Activated CD4-positive, alpha-beta T cell treated with anti-CD3 and anti-CD28 coated beads for 36 hours (primary cell): Measurements from ENCODE around the gene RASA3. TPM values are rescaled to one million over a fixed set of nuclear protein-coding genes. Genes with fewer than 3 reads are reported as not detected.

Source experiments
- ATAC-seq: fragments of 200-7000 bp; cut with Tn5 transposase; one replicate; pipeline ENCODE4 v1.10.0; 2021; ENCODE audit warnings: mild to moderate bottlenecking, moderate library complexity
- CTCF ChIA-PET: fragments of 350-600 bp; sonication (Branson Sonifier 250); formaldehyde crosslinking; loops from one replicate; lab custom pipeline; 2021; ENCODE audit warnings: antibody characterized with exemption; lab: Charles Lee
- POLR2A ChIA-PET: fragments of 350-600 bp; sonication (Branson Sonifier 250); formaldehyde crosslinking; loops from one replicate; lab custom pipeline; 2021; ENCODE audit warnings: antibody characterized with exemption, inconsistent platforms; lab: Charles Lee
- DNase-seq: peaks from one replicate; pipeline ENCODE4 v3.0.0-alpha.2; 2020
- H3K27ac Mint-ChIP-seq: one replicate; pipeline ENCODE4 v1.8.0; 2021; ENCODE audit warnings: mixed read lengths
- H3K27me3 Mint-ChIP-seq: one replicate; pipeline ENCODE4 v1.8.0; 2021; ENCODE audit warnings: mixed read lengths
- H3K36me3 Mint-ChIP-seq: one replicate; pipeline ENCODE4 v1.8.0; 2021; ENCODE audit warnings: low read depth, mixed read lengths
- H3K4me1 Mint-ChIP-seq: one replicate; pipeline ENCODE4 v1.8.0; 2021; ENCODE audit warnings: mixed read lengths
- H3K4me3 Mint-ChIP-seq: one replicate; pipeline ENCODE4 v1.8.0; 2021; ENCODE audit warnings: mild to moderate bottlenecking, moderate library complexity, mixed read lengths
- H3K9me3 Mint-ChIP-seq: one replicate; pipeline ENCODE4 v1.8.0; 2021; ENCODE audit warnings: low read depth, mixed read lengths
- intact Hi-C, 2 experiments: fragments of 100-400 bp; cut with DNase I in 1 of 2; cut with micrococcal nuclease in 1 of 2; formaldehyde crosslinking; loops; one replicate each; pipeline versions ENCODE4 v1.14.2 to v1.15.1; 2022 to 2024; cut with DNase I, micrococcal nuclease
- total RNA-seq, 2 experiments: library from RNA; stranded (reverse); gene quantifications; one replicate each; pipeline ENCODE4 v1.2.3, GENCODE V29; 2021

RASA3 gene
- total RNA-seq, 2 experiments from 2014 or later: 33.0 to 34.7 TPM

- H3K27ac Mint-ChIP-seq: peak overlapping the region; percentile 91
These were observed 6.8 kb downstream of the RASA3 start for GRCh38 chr13:114125589-114125988.

GRCh38 chr13:114124921-114125320, 7.5 kb downstream of the RASA3 start:
- ChIA-PET CTCF (no interaction called here), POLR2A (no interaction called here)
- peaks cover 85% of the 10 kb centered on the region for H3K4me1 Mint-ChIP-seq
- intact Hi-C loops: loop anchor here (1.0 to 5.0 kb wide), 3 partner anchors 14 to 1438 kb away; no protein-coding TSS in a partner anchor
- H3K27me3 Mint-ChIP-seq: no peaks in the 10 kb centered on the region
- peak overlapping the region; percentile 91 for H3K27ac Mint-ChIP-seq
- H3K9me3 Mint-ChIP-seq: peaks cover 7% of the 10 kb centered on the region
- DNase-seq: peak; percentile 90
- peak overlapping the region; percentile 21 for H3K4me3 Mint-ChIP-seq
- ATAC-seq: peak; percentile 58
- H3K36me3 Mint-ChIP-seq: peaks cover 29% of the 10 kb centered on the region

More at GRCh38 chr13:114125589-114125988, 6.8 kb downstream of the RASA3 start:
- peaks cover 7% of the 10 kb centered on the region for H3K9me3 Mint-ChIP-seq
- intact Hi-C loops: loop anchor here (1.0 to 5.0 kb wide), 3 partner anchors 15 to 1438 kb away; no protein-coding TSS in a partner anchor
- peaks cover 27% of the 10 kb centered on the region for H3K36me3 Mint-ChIP-seq
- POLR2A ChIA-PET: no interaction called here
- H3K4me1 Mint-ChIP-seq: peaks cover 86% of the 10 kb centered on the region
- H3K27me3 Mint-ChIP-seq: no peaks in the 10 kb centered on the region
- ATAC-seq (no peak), DNase-seq (no peak)
- H3K4me3 Mint-ChIP-seq: no peak overlapping the region
- CTCF ChIA-PET: interaction anchor here (1.2 to 1.4 kb wide), 2 partner anchors 12 to 101 kb away, joined by 4 to 5 read pairs; no protein-coding TSS in a partner anchor

DNA sequence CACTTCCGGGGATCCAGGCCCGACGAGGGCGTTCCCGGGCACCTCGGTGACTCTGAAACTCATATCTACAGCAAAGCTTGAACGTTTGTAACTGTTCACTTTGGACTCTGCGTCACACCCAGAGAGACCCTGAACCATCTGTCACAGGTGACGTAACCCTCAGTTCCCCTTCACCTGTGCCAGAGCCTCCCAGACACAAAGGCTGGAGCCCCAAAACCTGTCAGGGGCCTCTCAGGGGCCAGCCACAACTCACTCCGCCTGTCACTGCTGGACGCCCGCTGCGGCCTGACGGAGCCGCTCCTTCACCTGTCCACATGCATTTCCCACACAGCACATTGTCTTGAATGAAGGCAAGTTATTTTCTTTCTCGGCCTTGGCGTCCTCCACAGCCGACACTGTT, 8.0 kb downstream of the RASA3 start:
- ATAC-seq: no peak
- Mint-ChIP-seq H3K4me1 (peaks cover 81% of the 10 kb centered on the region), H3K9me3 (peaks cover 7% of the 10 kb centered on the region), H3K4me3 (peak overlapping the region; percentile 21), H3K27ac (peak overlapping the region; percentile 91), H3K36me3 (peaks cover 29% of the 10 kb centered on the region), H3K27me3 (no peaks in the 10 kb centered on the region)
- ChIA-PET CTCF (no interaction called here), POLR2A (no interaction called here)
- no peak for DNase-seq
- intact Hi-C loops: loop anchor here in 1 of 2 experiments (2.0 kb wide), 1 partner anchor 14 kb away; no protein-coding TSS in a partner anchor

DNA sequence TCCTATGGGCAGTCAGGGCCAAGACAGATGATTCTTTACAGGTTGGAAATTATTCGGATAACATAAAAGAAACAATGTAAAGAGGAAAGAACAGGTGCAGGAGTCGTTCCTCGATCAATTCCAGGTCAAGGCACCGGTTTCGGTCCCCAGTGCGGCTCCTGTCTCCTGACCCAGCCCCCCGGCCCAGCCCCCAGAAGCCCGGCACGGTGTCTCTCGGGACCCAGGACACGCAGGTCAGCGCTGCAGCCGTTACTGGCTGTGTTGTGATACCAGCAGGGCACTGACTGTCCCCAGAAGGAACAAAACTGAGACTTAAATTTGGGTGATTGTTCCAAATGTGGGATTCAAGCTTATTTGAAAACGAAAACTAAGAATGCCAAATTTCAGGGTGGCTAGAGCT, 8.5 kb downstream of the RASA3 start:
- Mint-ChIP-seq H3K4me3 (no peak overlapping the region), H3K27me3 (no peaks in the 10 kb centered on the region), H3K9me3 (peaks cover 7% of the 10 kb centered on the region), H3K27ac (no peak overlapping the region), H3K4me1 (peaks cover 82% of the 10 kb centered on the region), H3K36me3 (peaks cover 29% of the 10 kb centered on the region)
- DNase-seq (no peak), ATAC-seq (no peak)
- ChIA-PET POLR2A (no interaction called here), CTCF (no interaction called here)
- intact Hi-C loops: loop anchor here in 1 of 2 experiments (2.0 kb wide), 1 partner anchor 13 kb away; no protein-coding TSS in a partner anchor

GRCh38 chr13:114123448-114123847, 9.0 kb downstream of the RASA3 start:
- no peaks in the 10 kb centered on the region for H3K27me3 Mint-ChIP-seq
- peaks cover 28% of the 10 kb centered on the region for H3K36me3 Mint-ChIP-seq
- H3K27ac Mint-ChIP-seq: peak overlapping the region; percentile 74
- intact Hi-C loops: no loop called here
- peaks cover 7% of the 10 kb centered on the region for H3K9me3 Mint-ChIP-seq
- ChIA-PET POLR2A (interaction anchor here (0.6 kb wide), 1 partner anchor 12 kb away, joined by 7 read pairs; no protein-coding TSS in a partner anchor), CTCF (interaction anchor here (0.7 kb wide), 1 partner anchor 310 kb away, joined by 3 read pairs; no protein-coding TSS in a partner anchor)
- H3K4me1 Mint-ChIP-seq: peaks cover 84% of the 10 kb centered on the region
- no peak for ATAC-seq
- no peak for DNase-seq
- H3K4me3 Mint-ChIP-seq: no peak overlapping the region

- Mint-ChIP-seq H3K4me1 (peaks cover 84% of the 10 kb centered on the region), H3K27ac (peak overlapping the region; percentile 74), H3K36me3 (peaks cover 29% of the 10 kb centered on the region), H3K9me3 (peaks cover 7% of the 10 kb centered on the region), H3K4me3 (no peak overlapping the region), H3K27me3 (no peaks in the 10 kb centered on the region)
- CTCF ChIA-PET: interaction anchor here (0.7 kb wide), 1 partner anchor 309 kb away, joined by 3 read pairs; no protein-coding TSS in a partner anchor
- POLR2A ChIA-PET: interaction anchor here (0.6 kb wide), 1 partner anchor 12 kb away, joined by 7 read pairs; no protein-coding TSS in a partner anchor
- ATAC-seq (no peak), DNase-seq (no peak)
- intact Hi-C loops: no loop called here
These were observed 9.7 kb downstream of the RASA3 start for GRCh38 chr13:114122591-114123211.

DNA sequence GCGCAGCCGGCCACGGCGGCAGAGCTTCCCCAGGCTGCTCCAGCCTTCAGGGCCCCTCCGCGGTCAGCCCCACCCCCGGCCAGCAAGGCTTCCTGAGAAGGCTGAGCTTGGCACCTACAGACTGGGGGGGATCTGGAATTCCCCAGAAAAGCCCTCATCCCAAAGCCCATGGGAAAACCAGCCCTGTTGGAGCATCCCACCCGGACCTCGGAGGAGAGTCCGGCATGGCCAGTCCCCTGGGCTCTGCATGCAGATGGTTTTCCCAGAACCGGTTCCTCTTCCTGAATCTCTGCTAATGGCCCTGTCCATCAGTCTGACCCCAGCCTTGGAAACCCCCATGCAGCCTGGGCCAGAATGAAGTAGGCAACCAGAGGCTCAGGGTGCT, 10.3 kb downstream of the RASA3 start:
- Mint-ChIP-seq H3K4me3 (no peak overlapping the region), H3K4me1 (peaks cover 84% of the 10 kb centered on the region), H3K9me3 (peaks cover 7% of the 10 kb centered on the region), H3K27me3 (no peaks in the 10 kb centered on the region), H3K36me3 (peaks cover 32% of the 10 kb centered on the region), H3K27ac (no peak overlapping the region)
- intact Hi-C loops: no loop called here
- ATAC-seq (no peak), DNase-seq (no peak)
- ChIA-PET POLR2A (no interaction called here), CTCF (no interaction called here)

DNA sequence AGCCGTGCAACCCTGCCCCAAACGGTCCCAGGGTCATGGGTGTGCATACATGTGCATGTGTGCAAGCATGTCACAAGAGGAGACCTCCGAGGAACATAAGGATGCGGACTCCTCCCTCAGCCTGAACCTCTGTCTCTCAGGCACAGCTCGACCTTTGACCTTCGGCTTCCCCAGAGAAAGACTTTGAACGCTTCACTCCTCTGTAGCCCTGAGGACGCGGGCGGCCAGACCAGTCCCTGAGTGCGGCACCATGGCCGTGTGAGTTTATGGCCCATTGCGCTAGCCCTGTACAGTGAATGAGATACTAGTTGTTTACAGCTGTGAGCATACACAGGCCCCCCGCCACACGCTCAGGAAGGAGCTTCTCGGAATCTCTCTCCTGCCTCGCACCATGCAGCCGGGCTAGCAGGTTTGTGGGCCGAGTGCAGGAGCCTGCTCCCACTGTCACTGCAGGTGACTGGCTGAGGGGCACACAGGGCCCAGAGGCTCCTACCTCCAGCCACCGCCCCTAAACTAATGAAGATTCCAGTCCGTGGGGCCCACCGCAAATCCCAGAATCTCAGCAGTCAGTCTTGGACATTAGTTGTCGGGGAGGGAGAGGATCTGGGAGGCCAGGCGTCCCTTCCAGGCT, 10.8 kb downstream of the RASA3 start:
- Mint-ChIP-seq H3K27ac (peak overlapping the region; percentile 6), H3K4me3 (no peak overlapping the region), H3K4me1 (peaks cover 81% of the 10 kb centered on the region), H3K9me3 (peaks cover 7% of the 10 kb centered on the region), H3K36me3 (peaks cover 33% of the 10 kb centered on the region), H3K27me3 (no peaks in the 10 kb centered on the region)
- no peak for DNase-seq
- ATAC-seq: no peak
- ChIA-PET CTCF (no interaction called here), POLR2A (no interaction called here)
- intact Hi-C loops: no loop called here

DNA sequence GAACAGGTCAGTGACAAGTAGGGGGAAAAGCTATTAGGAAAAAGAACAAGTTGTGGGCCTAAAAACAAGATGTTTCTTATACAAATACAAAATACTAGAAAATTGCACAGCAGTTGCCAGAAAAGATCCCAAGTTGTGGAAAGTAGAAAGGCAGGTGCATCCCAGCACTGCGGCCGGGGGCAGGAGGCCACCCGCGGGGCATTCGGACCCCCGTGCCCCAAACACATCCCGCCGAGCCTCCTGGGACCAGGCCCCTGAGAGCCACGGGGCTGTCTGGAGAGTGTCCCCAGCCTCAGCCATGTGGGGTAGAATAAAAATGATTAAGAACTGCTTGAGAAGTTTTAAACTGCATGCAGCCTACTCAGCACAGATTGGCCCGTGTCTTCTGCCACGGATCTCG, 11.4 kb downstream of the RASA3 start:
- Mint-ChIP-seq H3K27me3 (no peaks in the 10 kb centered on the region), H3K4me3 (peak overlapping the region; percentile 55), H3K36me3 (peaks cover 29% of the 10 kb centered on the region), H3K9me3 (peaks cover 4% of the 10 kb centered on the region), H3K4me1 (peaks cover 79% of the 10 kb centered on the region), H3K27ac (peak overlapping the region; percentile 97)
- CTCF ChIA-PET: interaction anchor here (0.6 kb wide), 1 partner anchor 10 kb away, joined by 3 read pairs; no protein-coding TSS in a partner anchor
- intact Hi-C loops: no loop called here
- POLR2A ChIA-PET: interaction anchor here (0.7 kb wide), 1 partner anchor 92 kb away, joined by 3 read pairs; no protein-coding TSS in a partner anchor
- ATAC-seq (no peak), DNase-seq (no peak)

- DNase-seq (no peak), ATAC-seq (no peak)
- Mint-ChIP-seq H3K27ac (peak overlapping the region; percentile 97), H3K36me3 (peaks cover 29% of the 10 kb centered on the region), H3K4me3 (peak overlapping the region; percentile 55), H3K4me1 (peaks cover 82% of the 10 kb centered on the region), H3K9me3 (peaks cover 3% of the 10 kb centered on the region), H3K27me3 (no peaks in the 10 kb centered on the region)
- ChIA-PET CTCF (interaction anchor here (0.6 kb wide), 1 partner anchor 10 kb away, joined by 3 read pairs; no protein-coding TSS in a partner anchor), POLR2A (interaction anchor here (0.7 kb wide), 1 partner anchor 92 kb away, joined by 3 read pairs; no protein-coding TSS in a partner anchor)
- intact Hi-C loops: no loop called here
These were observed 11.8 kb downstream of the RASA3 start for GRCh38 chr13:114120591-114121011.

DNA sequence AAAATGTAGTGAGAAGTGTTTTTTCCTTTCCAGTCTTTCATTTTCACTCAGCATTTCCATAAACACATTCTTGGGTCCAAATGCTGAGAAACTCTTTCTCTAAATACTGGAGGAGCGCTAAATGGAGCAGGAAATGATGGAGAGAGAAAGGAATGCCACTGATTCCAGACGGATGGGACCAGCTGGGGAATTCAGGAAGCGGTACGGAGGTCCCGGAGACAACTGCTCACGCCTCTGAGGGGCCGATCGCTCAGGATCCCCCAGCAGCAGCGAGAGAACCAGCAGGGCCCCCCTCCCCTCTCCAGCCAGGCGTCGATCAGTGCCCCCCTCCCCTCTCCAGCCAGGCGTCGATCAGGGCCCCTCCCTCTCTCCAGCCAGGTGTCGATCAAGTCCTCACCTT, 13.2 kb downstream of the RASA3 start:
- Mint-ChIP-seq H3K4me1 (peaks cover 81% of the 10 kb centered on the region), H3K36me3 (peaks cover 25% of the 10 kb centered on the region), H3K4me3 (peak overlapping the region; percentile 45), H3K27me3 (no peaks in the 10 kb centered on the region), H3K27ac (peak overlapping the region; percentile 48), H3K9me3 (no peaks in the 10 kb centered on the region)
- intact Hi-C loops: loop anchor here in 1 of 2 experiments (10.0 kb wide), 1 partner anchor 304 kb away; no protein-coding TSS in a partner anchor
- CTCF ChIA-PET: interaction anchor here (1.5 kb wide), 1 partner anchor 107 kb away, joined by 3 read pairs; no protein-coding TSS in a partner anchor
- no peak for ATAC-seq
- POLR2A ChIA-PET: no interaction called here
- DNase-seq: no peak
